Measurements from ENCODE around the gene E2F8.
"Not testable (repeated sequence)": the region's sequence is repeated elsewhere in the genome, so short reads cannot be mapped to it uniquely, and the experiment has no call there.

Gene E2F8

DNA sequence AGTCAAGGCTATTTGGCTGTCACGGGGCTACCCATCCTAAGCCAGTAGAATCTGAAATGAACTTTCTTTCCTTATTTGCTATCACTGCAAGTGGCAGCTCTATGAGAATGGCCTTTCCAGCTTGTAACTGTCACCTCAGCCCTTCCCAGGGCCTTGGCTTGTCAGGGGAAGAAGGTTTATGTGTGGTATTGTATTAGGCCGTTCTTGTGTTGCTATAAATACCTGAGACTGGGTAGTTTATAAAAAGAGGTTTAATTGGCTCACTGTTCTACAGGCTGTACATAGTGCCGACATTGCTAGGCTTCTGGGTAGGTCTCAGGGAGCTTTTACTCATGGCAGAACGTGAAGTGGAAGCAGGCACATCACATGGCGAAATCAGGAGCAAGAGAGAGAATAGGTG is 26.8 kb upstream of the E2F8 start:
- DNase-seq: no peak
- POLR2A ChIA-PET: no interaction called here
- H3K36me3 ChIP-seq (ENCODE audit: control insufficient read depth in 4 of 4, insufficient read depth in 4 of 4, low read length in 3 of 4): no peaks in the 10 kb centered on the region
- peaks cover 0 to 8% (median 0%) of the 10 kb centered on the region in 5 experiments for H3K27me3 ChIP-seq (replicated peaks in 2 of 5; ENCODE audit: control insufficient read depth in 4 of 5, insufficient read depth in 5 of 5, low read length in 4 of 5)
- CTCF ChIA-PET: no interaction called here
- no peaks in the 10 kb centered on the region for H3K4me1 ChIP-seq (ENCODE audit: control extremely low read depth in 1 of 4, control insufficient read depth in 4 of 4, insufficient read depth in 4 of 4, low read length in 3 of 4)
- H3K27ac ChIP-seq (ENCODE audit: insufficient read depth in 1 of 2, low read depth in 1 of 2, low read length in 2 of 2, poor library complexity in 1 of 2, severe bottlenecking in 2 of 2): no peak overlapping the region
- H3K9me3 ChIP-seq (ENCODE audit: control extremely low read depth in 1 of 5, control insufficient read depth in 4 of 5, insufficient read depth in 2 of 5, low read depth in 1 of 5, low read length in 4 of 5): no peaks in the 10 kb centered on the region
- WGBS (ENCODE audit: insufficient coverage): 100% methylated on average over 1 of the region's 5 CpGs
- H3K4me3 ChIP-seq (ENCODE audit: control insufficient read depth in 1 of 7, extremely low read depth in 1 of 7, insufficient read depth in 4 of 7, low read depth in 2 of 7, low read length in 6 of 7): no peak overlapping the region

DNA sequence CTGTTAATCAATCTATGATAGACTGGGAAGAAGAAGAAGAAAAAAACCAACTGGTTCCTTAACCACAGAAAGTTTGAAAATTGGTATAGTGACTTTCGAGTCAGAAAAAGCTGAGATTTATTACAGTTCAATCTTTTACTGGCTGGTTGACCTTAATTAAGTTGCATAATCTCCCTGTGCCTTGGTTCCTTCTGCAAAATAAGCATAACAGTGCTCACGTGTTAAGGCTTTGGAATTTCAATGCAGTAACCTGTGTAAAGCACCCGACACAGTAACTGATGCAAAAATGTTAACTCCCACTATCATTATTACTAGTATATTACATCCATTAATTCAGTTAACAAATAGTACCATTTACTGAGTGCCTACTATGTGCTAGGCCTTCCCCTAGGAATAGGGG is 22.6 kb upstream of the E2F8 start:
- no peaks in the 10 kb centered on the region for H3K9me3 ChIP-seq (ENCODE audit: control extremely low read depth in 1 of 5, control insufficient read depth in 4 of 5, insufficient read depth in 2 of 5, low read depth in 1 of 5, low read length in 4 of 5)
- no peak overlapping the region for H3K4me3 ChIP-seq (ENCODE audit: control insufficient read depth in 1 of 7, extremely low read depth in 1 of 7, insufficient read depth in 4 of 7, low read depth in 2 of 7, low read length in 6 of 7)
- no peak for DNase-seq
- POLR2A ChIA-PET: no interaction called here
- peaks cover 0 to 8% (median 0%) of the 10 kb centered on the region in 5 experiments for H3K27me3 ChIP-seq (replicated peaks in 2 of 5; ENCODE audit: control insufficient read depth in 4 of 5, insufficient read depth in 5 of 5, low read length in 4 of 5)
- WGBS (ENCODE audit: insufficient coverage): 94% methylated on average over 3 of the region's 3 CpGs
- CTCF ChIA-PET: interaction anchor here (1.6 kb wide), 1 partner anchor 10 kb away, joined by 3 read pairs; no protein-coding TSS in a partner anchor
- H3K36me3 ChIP-seq (ENCODE audit: control insufficient read depth in 4 of 4, insufficient read depth in 4 of 4, low read length in 3 of 4): no peaks in the 10 kb centered on the region
- H3K27ac ChIP-seq (ENCODE audit: insufficient read depth in 1 of 2, low read depth in 1 of 2, low read length in 2 of 2, poor library complexity in 1 of 2, severe bottlenecking in 2 of 2): no peak overlapping the region
- H3K4me1 ChIP-seq (ENCODE audit: control extremely low read depth in 1 of 4, control insufficient read depth in 4 of 4, insufficient read depth in 4 of 4, low read length in 3 of 4): peaks cover 0 to 1% (median 0%) of the 10 kb centered on the region in 4 experiments

DNA sequence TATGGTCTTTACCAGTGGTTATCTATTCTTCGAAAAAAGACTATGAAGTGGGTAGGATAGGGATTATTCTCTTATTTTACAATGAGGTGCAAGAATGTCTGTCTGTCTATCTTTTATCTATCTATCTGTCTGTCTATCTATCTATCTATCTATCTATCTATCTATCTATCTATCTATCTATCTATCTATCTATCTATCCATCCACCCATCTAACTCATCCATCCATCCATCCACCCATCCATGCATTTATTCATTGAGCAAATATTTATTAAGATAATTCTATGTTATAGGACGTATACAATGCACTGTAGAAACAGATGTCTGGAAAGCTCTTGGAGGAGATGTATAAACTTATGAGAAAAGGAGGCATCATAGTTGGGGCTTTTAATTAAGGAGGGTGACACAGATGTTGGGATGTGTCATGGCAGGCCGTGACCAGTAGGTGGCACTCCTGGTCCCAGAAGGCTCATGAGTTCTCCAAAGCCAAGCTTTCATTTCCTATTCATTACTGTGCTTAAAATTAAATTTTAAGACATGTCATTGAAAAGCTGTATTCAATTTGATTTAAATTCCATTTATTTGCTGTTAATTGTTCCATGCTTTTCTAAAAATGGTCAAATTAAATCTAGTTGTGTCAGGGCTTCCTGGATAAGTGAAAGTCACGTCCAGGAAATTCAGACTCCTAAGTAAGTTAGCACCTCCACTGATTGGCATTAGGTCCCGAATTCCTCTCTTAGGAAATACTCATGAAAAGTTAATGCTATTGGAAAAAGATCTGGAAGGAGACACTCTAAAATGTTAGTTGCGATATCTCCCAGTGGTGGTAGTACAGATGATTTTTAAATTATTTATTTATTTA is 19.0 kb upstream of the E2F8 start:
- 9% methylated on average over 2 of the region's 6 CpGs for WGBS (ENCODE audit: insufficient coverage)
- peaks cover 0 to 1% (median 0%) of the 10 kb centered on the region in 4 experiments for H3K4me1 ChIP-seq (ENCODE audit: control extremely low read depth in 1 of 4, control insufficient read depth in 4 of 4, insufficient read depth in 4 of 4, low read length in 3 of 4)

DNA sequence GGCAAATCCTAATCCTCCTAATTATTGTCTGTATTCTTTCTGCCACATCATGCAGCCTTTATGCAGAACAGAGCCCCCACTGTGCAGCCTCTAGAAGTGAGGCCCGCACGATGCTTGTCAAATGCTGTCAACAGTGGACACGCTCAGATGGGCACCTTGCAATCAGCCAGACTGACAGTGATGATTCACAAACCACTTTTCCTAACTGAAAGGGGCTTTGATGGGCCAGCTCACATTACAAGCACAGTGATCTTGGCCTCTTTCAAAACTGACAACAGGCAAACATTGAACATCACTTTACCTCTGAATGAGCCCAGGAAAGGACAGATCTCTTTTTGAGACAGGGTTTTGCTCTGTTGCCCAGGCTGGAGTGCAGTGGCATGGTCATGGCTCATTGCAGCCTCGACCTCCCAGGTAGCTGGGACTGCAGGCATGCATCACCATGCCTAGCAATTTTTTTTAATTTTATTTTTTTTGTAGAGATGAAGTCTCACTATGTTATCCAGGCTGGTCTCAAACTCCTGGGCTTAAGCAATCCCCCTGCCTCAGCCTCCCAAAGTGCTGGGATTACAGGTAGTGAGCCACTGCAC is 18.0 kb upstream of the E2F8 start:
- CTCF ChIA-PET: interaction anchor here (0.7 to 3.6 kb wide), 5 partner anchors 17 to 296 kb away, joined by 3 to 16 read pairs (median 5); no protein-coding TSS in a partner anchor
- POLR2A ChIA-PET: no interaction called here

More for the DNA sequence above, 19.0 kb upstream of the E2F8 start:
- Histone ChIP-seq H3K36me3 (ENCODE audit: control insufficient read depth in 4 of 4, insufficient read depth in 4 of 4, low read length in 3 of 4) (no peaks in the 10 kb centered on the region), H3K4me3 (ENCODE audit: control insufficient read depth in 1 of 7, extremely low read depth in 1 of 7, insufficient read depth in 4 of 7, low read depth in 2 of 7, low read length in 6 of 7) (peak overlapping the region in 1 of 7 experiments; percentile 39), H3K27me3 (replicated peaks in 2 of 5; ENCODE audit: control insufficient read depth in 4 of 5, insufficient read depth in 5 of 5, low read length in 4 of 5) (peaks cover 0 to 2% (median 0%) of the 10 kb centered on the region in 5 experiments), H3K9me3 (ENCODE audit: control extremely low read depth in 1 of 5, control insufficient read depth in 4 of 5, insufficient read depth in 2 of 5, low read depth in 1 of 5, low read length in 4 of 5) (no peaks in the 10 kb centered on the region), H3K27ac (ENCODE audit: insufficient read depth in 1 of 2, low read depth in 1 of 2, low read length in 2 of 2, poor library complexity in 1 of 2, severe bottlenecking in 2 of 2) (no peak overlapping the region)
- CTCF ChIA-PET: interaction anchor here (0.6 to 3.6 kb wide), 10 partner anchors 8 to 1184 kb away, joined by 3 to 16 read pairs (median 4); no protein-coding TSS in a partner anchor
- DNase-seq: peak; percentile 61 to 82 (median 74)
- POLR2A ChIA-PET: interaction anchor here (0.9 kb wide), 1 partner anchor 15 kb away, joined by 3 read pairs; no protein-coding TSS in a partner anchor

DNA sequence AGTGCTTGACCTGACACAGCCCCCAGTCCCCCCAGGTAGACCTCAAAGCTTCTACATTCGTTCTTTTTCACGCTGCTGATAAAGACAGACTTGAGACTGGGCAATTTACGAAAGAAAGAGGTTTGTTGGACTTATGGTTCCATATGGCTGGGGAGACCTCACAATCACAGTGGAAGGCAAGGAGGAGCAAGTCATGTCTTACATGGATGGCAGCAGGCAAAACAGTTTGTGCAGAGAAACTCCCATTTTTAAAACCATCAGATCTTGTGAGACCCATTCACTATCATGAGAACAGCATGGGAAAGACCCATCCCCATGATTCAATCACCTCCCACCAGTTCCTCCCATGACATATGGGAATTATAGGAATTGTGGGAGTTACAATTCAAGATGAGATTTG is 13.7 kb upstream of the E2F8 start:
- H3K27me3 ChIP-seq (replicated peaks in 2 of 5; ENCODE audit: control insufficient read depth in 4 of 5, insufficient read depth in 5 of 5, low read length in 4 of 5); H3K27ac ChIP-seq (ENCODE audit: insufficient read depth in 1 of 2, low read depth in 1 of 2, low read length in 2 of 2, poor library complexity in 1 of 2, severe bottlenecking in 2 of 2); H3K9me3 ChIP-seq (ENCODE audit: control extremely low read depth in 1 of 5, control insufficient read depth in 4 of 5, insufficient read depth in 2 of 5, low read depth in 1 of 5, low read length in 4 of 5); H3K4me3 ChIP-seq (ENCODE audit: control insufficient read depth in 1 of 7, extremely low read depth in 1 of 7, insufficient read depth in 4 of 7, low read depth in 2 of 7, low read length in 6 of 7); DNase-seq; POLR2A ChIA-PET; H3K36me3 ChIP-seq (ENCODE audit: control insufficient read depth in 4 of 4, insufficient read depth in 4 of 4, low read length in 3 of 4); H3K4me1 ChIP-seq (ENCODE audit: control extremely low read depth in 1 of 4, control insufficient read depth in 4 of 4, insufficient read depth in 4 of 4, low read length in 3 of 4): not testable (repeated sequence)
- CTCF ChIA-PET: interaction anchor here (1.9 kb wide), 1 partner anchor 300 kb away, joined by 5 read pairs; no protein-coding TSS in a partner anchor
- 81% methylated on average over 3 of the region's 3 CpGs for WGBS (ENCODE audit: insufficient coverage)

More for the DNA sequence above, 18.0 kb upstream of the E2F8 start:
- H3K4me1 ChIP-seq (ENCODE audit: control extremely low read depth in 1 of 4, control insufficient read depth in 4 of 4, insufficient read depth in 4 of 4, low read length in 3 of 4): peaks cover 0 to 8% (median 4%) of the 10 kb centered on the region in 4 experiments
- no peak overlapping the region for H3K27ac ChIP-seq (ENCODE audit: insufficient read depth in 1 of 2, low read depth in 1 of 2, low read length in 2 of 2, poor library complexity in 1 of 2, severe bottlenecking in 2 of 2)
- H3K4me3 ChIP-seq (ENCODE audit: control insufficient read depth in 1 of 7, extremely low read depth in 1 of 7, insufficient read depth in 4 of 7, low read depth in 2 of 7, low read length in 6 of 7): no peak overlapping the region
- WGBS (ENCODE audit: insufficient coverage): 100% methylated on average over 3 of the region's 4 CpGs
- no peak for DNase-seq
- H3K36me3 ChIP-seq (ENCODE audit: control insufficient read depth in 4 of 4, insufficient read depth in 4 of 4, low read length in 3 of 4): no peaks in the 10 kb centered on the region
- no peaks in the 10 kb centered on the region for H3K9me3 ChIP-seq (ENCODE audit: control extremely low read depth in 1 of 5, control insufficient read depth in 4 of 5, insufficient read depth in 2 of 5, low read depth in 1 of 5, low read length in 4 of 5)
- no peaks in the 10 kb centered on the region for H3K27me3 ChIP-seq (replicated peaks in 2 of 5; ENCODE audit: control insufficient read depth in 4 of 5, insufficient read depth in 5 of 5, low read length in 4 of 5)

DNA sequence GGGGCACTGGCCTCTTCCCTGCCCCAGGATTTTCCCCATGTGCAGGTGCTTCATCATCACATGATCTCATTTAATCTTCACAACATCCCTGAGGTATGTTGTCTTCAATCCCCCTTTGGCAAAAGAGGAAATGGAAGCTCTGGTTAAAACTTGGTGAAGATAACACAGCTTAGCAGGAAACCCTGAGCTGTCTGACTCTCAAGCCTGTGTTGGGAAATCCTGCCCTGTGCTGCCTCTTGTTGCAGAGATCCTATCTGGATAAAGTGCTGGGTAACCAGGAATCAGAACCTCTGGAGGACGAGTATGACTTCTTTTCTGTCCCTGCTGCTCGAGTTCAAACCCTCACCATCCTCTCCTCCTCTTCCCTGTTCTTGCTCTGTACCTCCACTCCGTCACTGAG is 13.1 kb upstream of the E2F8 start:
- Histone ChIP-seq H3K9me3 (ENCODE audit: control extremely low read depth in 1 of 5, control insufficient read depth in 4 of 5, insufficient read depth in 2 of 5, low read depth in 1 of 5, low read length in 4 of 5) (no peaks in the 10 kb centered on the region), H3K4me1 (ENCODE audit: control extremely low read depth in 1 of 4, control insufficient read depth in 4 of 4, insufficient read depth in 4 of 4, low read length in 3 of 4) (peaks cover 0 to 8% (median 5%) of the 10 kb centered on the region in 4 experiments), H3K27ac (ENCODE audit: insufficient read depth in 1 of 2, low read depth in 1 of 2, low read length in 2 of 2, poor library complexity in 1 of 2, severe bottlenecking in 2 of 2) (no peak overlapping the region), H3K27me3 (replicated peaks in 2 of 5; ENCODE audit: control insufficient read depth in 4 of 5, insufficient read depth in 5 of 5, low read length in 4 of 5) (no peaks in the 10 kb centered on the region), H3K4me3 (ENCODE audit: control insufficient read depth in 1 of 7, extremely low read depth in 1 of 7, insufficient read depth in 4 of 7, low read depth in 2 of 7, low read length in 6 of 7) (no peak overlapping the region), H3K36me3 (ENCODE audit: control insufficient read depth in 4 of 4, insufficient read depth in 4 of 4, low read length in 3 of 4) (no peaks in the 10 kb centered on the region)
- DNase-seq: peak in 2 of 3 donors; percentile 29 to 38
- POLR2A ChIA-PET: no interaction called here
- CTCF ChIA-PET: interaction anchor here (1.0 to 1.9 kb wide), 2 partner anchors 9 to 301 kb away, joined by 3 to 5 read pairs; no protein-coding TSS in a partner anchor
- WGBS (ENCODE audit: insufficient coverage): 43% methylated on average over 3 of the region's 3 CpGs
